ENCODE results near the gene JUP. TPM values are rescaled to one million over a fixed set of nuclear protein-coding genes. Genes with fewer than 3 reads are reported as not detected.

JUP gene
- total and polyA plus RNA-seq, 2 of the 4 experiments (the other 2 are of a cell fraction) = 12.9 to 27.3 TPM

- no peak for TF ChIP-seq NFE2L2 (IDR thresholded peaks at IDR 0.05; ENCODE audit: low read depth, low read length)
- no peak for TF ChIP-seq BHLHE40 (IDR thresholded peaks at IDR 0.05; ENCODE audit: low read depth, low read length)
- no peak for TF ChIP-seq FOS (IDR thresholded peaks at IDR 0.05; ENCODE audit: low read depth, low read length)
- TF ChIP-seq RAD21 (IDR thresholded peaks at IDR 0.05; ENCODE audit: low read length) = peak; percentile 44
- TF ChIP-seq CHD1 (IDR thresholded peaks at IDR 0.05; ENCODE audit: low read depth, low read length) = no peak
- TF ChIP-seq SMC3 (IDR thresholded peaks at IDR 0.05; ENCODE audit: low read depth, low read length) = peak; percentile 30
- TF ChIP-seq MAZ (IDR thresholded peaks at IDR 0.05; ENCODE audit: borderline replicate concordance, low read depth, low read length) = peak; percentile 82; the same call in 1 of the 2 replicates
- no peak for TF ChIP-seq RFX5 (IDR thresholded peaks at IDR 0.05; ENCODE audit: low read depth, low read length)
- 0 out of 2 replicates have a peak, but pooled peaks have one; percentile 30 for TF ChIP-seq POLR2A (IDR thresholded peaks at IDR 0.05; ENCODE audit: low read depth, low read length)
- no peak for TF ChIP-seq CEBPB (IDR thresholded peaks at IDR 0.05; ENCODE audit: low read depth, low read length)
- TF ChIP-seq ELK1 (IDR thresholded peaks at IDR 0.05; ENCODE audit: borderline replicate concordance, low read depth, low read length) = no peak
- no peak for TF ChIP-seq MAFK (IDR thresholded peaks at IDR 0.05; ENCODE audit: low read depth, low read length)
- peak; percentile 66 for TF ChIP-seq CTCF (conservative IDR thresholded peaks at IDR 0.05; ENCODE audit: low read depth, low read length)
- no peak for TF ChIP-seq RCOR1 (IDR thresholded peaks at IDR 0.05; ENCODE audit: insufficient replicate concordance, low read length)
- TF ChIP-seq MXI1 (IDR thresholded peaks at IDR 0.05; ENCODE audit: borderline replicate concordance, low read depth, low read length) = peak; percentile 62; the same call in 1 of the 2 replicates
- peak within 1 kb of the TSS; percentile 62 for H4K5ac ChIP-seq (ENCODE audit: low read depth, low read length)
- POLR2A ChIA-PET (ENCODE audit: unreplicated experiment) = interaction anchor here (0.6 kb wide), 2 partner anchors 103 to 154 kb away, joined by 3 to 6 read pairs; no protein-coding TSS in a partner anchor
- H4K20me1 ChIP-seq (ENCODE audit: insufficient read depth, low read length) = peaks cover 40% of the 10 kb centered on the region
- H3K56ac ChIP-seq (ENCODE audit: extremely low read depth, insufficient read depth, low read length) = peak within 1 kb of the TSS; percentile 79
- H2AFZ ChIP-seq (replicated peaks; ENCODE audit: low read length, poor library complexity) = peak within 1 kb of the TSS; percentile 94
- in situ Hi-C loops (cut with MboI; ENCODE audit: low sequenced_read_pairs) = no loop called here
- H4K91ac ChIP-seq (ENCODE audit: insufficient read depth, low read depth, low read length) = peak within 1 kb of the TSS; percentile 95
- peak within 1 kb of the TSS; percentile 98; the same call in 2 of the 3 replicates for H2BK15ac ChIP-seq (ENCODE audit: low read depth, low read length)
- H3K14ac ChIP-seq (replicated peaks; ENCODE audit: low read depth, low read length) = peak within 1 kb of the TSS; percentile 90
- DNase-seq (peak; percentile 80), ATAC-seq (ENCODE audit: low read depth) (peak; percentile 70)
- H3K18ac ChIP-seq (ENCODE audit: low read depth, low read length) = peak within 1 kb of the TSS; percentile 71
- H3K79me1 ChIP-seq (ENCODE audit: low read depth in 1 of 2, low read length in 2 of 2) = peaks cover 18 to 83% of the 10 kb centered on the region in 2 experiments
- H3K27me3 ChIP-seq (ENCODE audit: control insufficient read depth, insufficient read depth, low read length) = no peaks in the 10 kb centered on the region
- peak within 1 kb of the TSS; percentile 96 for H3K9ac ChIP-seq (ENCODE audit: low read depth, low read length)
- H3K36me3 ChIP-seq (ENCODE audit: control insufficient read depth, insufficient read depth, low read length) = peaks cover 16% of the 10 kb centered on the region
- intact Hi-C loops (cut with micrococcal nuclease) = loop anchor here (1.0 to 2.0 kb wide), 3 partner anchors 53 to 147 kb away; partner anchors contain the start of genes ACLY and KLHL11
- H2BK5ac ChIP-seq (ENCODE audit: low read depth, low read length, poor library complexity, severe bottlenecking) = peak within 1 kb of the TSS; percentile 94
- peak within 1 kb of the TSS; percentile 85 for H3K23ac ChIP-seq (ENCODE audit: low read depth, low read length)
- peak within 1 kb of the TSS; percentile 72; the same call in 1 of the 2 replicates for H2BK20ac ChIP-seq (ENCODE audit: low read depth, low read length)
- H4K8ac ChIP-seq (ENCODE audit: low read depth in 2 of 2, low read length in 2 of 2) = peak within 1 kb of the TSS; percentile 92 to 94
- CTCF ChIA-PET = no interaction called here
- H2AK9ac ChIP-seq (replicated peaks; ENCODE audit: low read depth, low read length, poor library complexity) = peak within 1 kb of the TSS; percentile 100
- peak within 1 kb of the TSS; percentile 88 for H3K4me3 ChIP-seq (ENCODE audit: insufficient read depth, low read depth, low read length)
- peak within 1 kb of the TSS; percentile 95 for H2AK5ac ChIP-seq (ENCODE audit: low read depth, low read length)
- H3K9me1 ChIP-seq (ENCODE audit: insufficient read depth, low read length) = peaks cover 30% of the 10 kb centered on the region
- H3K4me1 ChIP-seq (ENCODE audit: control insufficient read depth, insufficient read depth, low read length) = peaks cover 20% of the 10 kb centered on the region
- no peaks in the 10 kb centered on the region for H3K9me3 ChIP-seq (ENCODE audit: control insufficient read depth, insufficient read depth, low read length)
- BruUV-seq (replicated peaks) = no TSS peak
- peak within 1 kb of the TSS; percentile 93 for H3K27ac ChIP-seq (ENCODE audit: insufficient read depth, low read length)
- peak within 1 kb of the TSS; percentile 88 for H3K4me2 ChIP-seq (ENCODE audit: low read depth, low read length)
- H3K4ac ChIP-seq (ENCODE audit: low read depth, low read length) = peak within 1 kb of the TSS; percentile 100
- dilution Hi-C loops (cut with HindIII; ENCODE audit: low sequenced_read_pairs, unreplicated experiment) = no loop called here
- H2BK120ac ChIP-seq (ENCODE audit: low read depth, low read length) = peak within 1 kb of the TSS; percentile 87
- WGBS, 2 experiments (ENCODE audit: extremely low coverage in 2 of 2, insufficient read length in 1 of 2) = 0% methylated on average over 43 of the region's 96 CpGs; no CpG with 5 or more reads in 1 of the 2 experiments
Measured at GRCh38 chr17:41811549-41812380, 25.3 kb upstream of the JUP start, which contains the start of gene P3H4. P3H4 (minus strand) TSS chr17:41811949; CDS start chr17:41811915, 34 bp downstream.
